Astrocyte of the cerebellum (primary cell): ENCODE results near the gene TREX2.

ENCODE experiments used
- DNase-seq: peaks from one replicate; pipeline ENCODE4 v3.0.0-alpha.2; 2011; ENCODE audit warnings: low read depth
- H3K4me3 ChIP-seq: 2 replicates; pipeline ENCODE4 v1.5.1; 2011; ENCODE audit warnings: mild to moderate bottlenecking, low read depth, low read length, moderate library complexity
- in situ Hi-C: cut with HindIII; loops from 2 replicates; pipeline ENCODE4 v1.10.0; 2017; ENCODE audit warnings: low sequenced_read_pairs
- TF ChIP-seq, protein P1 (sequence below): IDR thresholded peaks from 2 replicates; pipeline ENCODE4 v1.5.1; 2012; ENCODE audit warnings: low read length, low read depth, moderate library complexity, mild to moderate bottlenecking; ENCODE audit errors: missing control alignments

Gene TREX2

DNA sequence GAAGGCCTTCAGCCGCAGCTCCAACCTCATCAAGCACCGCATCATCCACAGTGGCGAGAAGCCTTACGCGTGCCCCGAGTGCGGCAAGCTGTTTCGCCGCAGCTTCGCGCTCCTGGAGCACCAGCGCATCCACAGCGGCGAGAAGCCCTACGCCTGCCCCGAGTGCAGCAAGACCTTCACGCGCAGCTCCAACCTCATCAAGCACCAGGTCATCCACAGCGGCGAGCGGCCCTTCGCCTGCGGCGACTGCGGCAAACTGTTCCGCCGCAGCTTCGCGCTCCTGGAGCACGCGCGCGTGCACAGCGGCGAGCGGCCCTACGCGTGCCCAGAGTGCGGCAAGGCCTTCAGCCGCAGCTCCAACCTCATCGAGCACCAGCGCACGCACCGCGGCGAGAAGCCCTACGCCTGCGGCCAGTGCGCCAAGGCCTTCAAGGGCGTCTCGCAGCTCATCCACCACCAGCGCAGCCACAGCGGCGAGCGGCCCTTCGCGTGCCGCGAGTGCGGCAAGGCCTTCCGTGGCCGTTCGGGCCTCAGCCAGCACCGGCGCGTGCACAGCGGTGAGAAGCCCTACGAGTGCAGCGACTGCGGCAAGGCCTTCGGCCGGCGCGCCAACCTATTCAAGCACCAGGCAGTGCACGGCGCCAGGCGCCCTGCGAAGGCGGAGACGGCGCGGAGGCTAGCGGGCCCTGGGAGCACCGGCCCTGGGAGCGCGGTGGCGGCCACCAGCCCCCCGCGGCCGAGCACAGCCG, 24.8 kb downstream of the TREX2 start:
- DNase-seq = no peak
- TF ChIP-seq, protein P1, sequence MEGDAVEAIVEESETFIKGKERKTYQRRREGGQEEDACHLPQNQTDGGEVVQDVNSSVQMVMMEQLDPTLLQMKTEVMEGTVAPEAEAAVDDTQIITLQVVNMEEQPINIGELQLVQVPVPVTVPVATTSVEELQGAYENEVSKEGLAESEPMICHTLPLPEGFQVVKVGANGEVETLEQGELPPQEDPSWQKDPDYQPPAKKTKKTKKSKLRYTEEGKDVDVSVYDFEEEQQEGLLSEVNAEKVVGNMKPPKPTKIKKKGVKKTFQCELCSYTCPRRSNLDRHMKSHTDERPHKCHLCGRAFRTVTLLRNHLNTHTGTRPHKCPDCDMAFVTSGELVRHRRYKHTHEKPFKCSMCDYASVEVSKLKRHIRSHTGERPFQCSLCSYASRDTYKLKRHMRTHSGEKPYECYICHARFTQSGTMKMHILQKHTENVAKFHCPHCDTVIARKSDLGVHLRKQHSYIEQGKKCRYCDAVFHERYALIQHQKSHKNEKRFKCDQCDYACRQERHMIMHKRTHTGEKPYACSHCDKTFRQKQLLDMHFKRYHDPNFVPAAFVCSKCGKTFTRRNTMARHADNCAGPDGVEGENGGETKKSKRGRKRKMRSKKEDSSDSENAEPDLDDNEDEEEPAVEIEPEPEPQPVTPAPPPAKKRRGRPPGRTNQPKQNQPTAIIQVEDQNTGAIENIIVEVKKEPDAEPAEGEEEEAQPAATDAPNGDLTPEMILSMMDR = no peak
- in situ Hi-C loops = no loop called here
- H3K4me3 ChIP-seq = no peak overlapping the region

DNA sequence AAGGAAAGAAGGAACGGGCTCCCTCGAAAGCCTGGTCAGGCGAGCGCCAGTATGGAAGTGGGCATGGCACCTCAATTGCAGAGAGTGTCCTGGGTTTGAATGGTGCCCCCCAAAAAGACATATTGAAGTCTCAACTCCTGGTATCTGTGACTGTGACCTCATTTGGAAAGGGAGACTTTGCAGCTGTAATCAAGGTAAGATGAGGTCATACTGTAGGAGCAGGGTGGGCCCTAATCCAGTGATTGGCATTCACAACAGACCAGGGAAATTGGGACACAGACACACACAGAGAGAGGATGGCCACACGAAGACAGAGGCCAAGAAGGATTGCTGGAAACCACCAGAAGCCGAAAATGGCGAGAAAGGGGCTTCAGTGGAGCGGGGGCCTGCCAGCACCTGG, 28.2 kb downstream of the TREX2 start:
- in situ Hi-C loops = no loop called here
- TF ChIP-seq, protein P1 = no peak
- H3K4me3 ChIP-seq = no peak overlapping the region
- DNase-seq = no peak

DNA sequence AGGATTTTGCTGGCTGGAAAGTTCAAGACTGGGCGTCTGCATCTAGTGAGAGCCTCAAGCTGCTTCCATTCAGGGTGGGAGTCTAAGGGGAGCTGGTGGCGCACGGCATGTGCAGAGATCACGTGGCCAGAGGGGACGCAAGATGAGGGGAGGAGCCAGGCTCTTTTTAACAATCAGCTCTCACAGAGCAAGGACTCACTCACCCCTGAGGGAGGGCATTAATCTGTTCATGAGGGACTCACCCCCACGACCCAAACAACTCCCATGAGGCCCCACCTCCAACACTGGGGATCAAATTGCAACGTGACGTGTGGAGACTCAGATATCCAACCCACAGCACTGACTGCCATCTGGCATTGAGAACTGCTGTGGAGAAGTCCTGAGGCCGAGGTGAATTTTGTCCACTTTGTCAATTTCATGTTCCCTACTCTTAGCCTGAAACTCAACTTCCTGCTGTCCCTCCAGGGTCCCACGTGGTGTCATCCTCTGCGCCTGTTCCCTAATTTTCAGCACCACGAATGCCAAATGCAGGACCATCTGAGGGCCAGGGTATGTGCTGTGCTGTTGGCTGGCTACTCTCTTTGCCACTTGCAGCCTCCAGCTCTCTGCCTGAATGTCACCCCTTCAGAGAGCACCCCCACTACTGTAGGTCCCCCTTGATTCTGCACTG, 28.9 kb downstream of the TREX2 start:
- TF ChIP-seq, protein P1 = no peak
- in situ Hi-C loops = no loop called here
- no peak for DNase-seq
- no peak overlapping the region for H3K4me3 ChIP-seq

DNA sequence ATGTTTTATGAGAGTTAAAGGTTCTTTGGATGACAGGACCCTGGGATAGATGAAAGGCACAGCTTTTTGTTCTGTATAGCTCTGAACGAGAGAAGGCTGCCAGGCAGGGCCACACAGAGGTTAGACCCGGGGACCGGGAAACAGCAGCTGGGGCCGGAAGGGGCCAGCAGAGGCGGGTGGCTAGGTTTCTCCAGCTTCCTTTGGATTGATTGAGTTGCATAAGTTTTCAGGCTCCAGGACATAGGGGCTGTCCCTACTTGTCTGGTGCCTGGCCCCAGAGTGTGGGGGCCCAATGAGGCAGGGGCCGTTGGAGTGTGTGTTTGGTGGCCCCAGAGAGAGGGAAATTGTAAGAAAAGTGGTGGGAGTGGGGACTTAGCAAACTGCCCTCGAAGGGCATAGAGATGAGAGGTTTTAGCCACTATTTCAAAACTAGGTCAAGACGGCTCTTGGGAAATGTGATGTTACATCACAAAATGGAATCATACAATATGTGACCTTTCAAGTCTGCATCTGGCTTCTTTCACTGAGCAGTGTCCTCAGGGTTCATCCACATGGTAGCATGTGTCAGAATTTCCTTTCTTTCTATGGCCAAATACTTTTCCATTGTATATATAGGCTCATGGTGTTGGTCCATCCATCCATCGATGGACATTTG, 30.9 kb downstream of the TREX2 start:
- DNase-seq = no peak
- in situ Hi-C loops = no loop called here
- no peak overlapping the region for H3K4me3 ChIP-seq
- TF ChIP-seq, protein P1 = no peak

DNA sequence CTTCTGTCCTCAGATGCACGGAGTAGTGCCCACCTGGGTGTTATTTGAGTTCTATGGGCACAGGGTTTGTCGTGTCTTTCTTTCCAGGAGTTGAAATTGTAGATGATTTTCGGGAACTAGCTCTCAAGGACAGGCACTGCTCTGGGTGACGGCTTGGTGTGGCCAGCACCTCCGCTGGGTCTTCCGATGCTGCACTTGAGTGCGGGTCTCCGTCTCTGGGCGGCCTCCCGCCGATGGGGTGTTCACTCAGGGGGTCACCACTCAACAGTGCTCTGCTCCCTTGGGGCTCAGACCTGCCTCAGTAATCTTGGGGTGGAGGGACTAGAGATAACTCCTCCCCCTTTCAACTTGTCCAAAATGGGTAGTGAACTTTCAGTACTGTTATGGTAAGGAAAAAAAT, 32.1 kb downstream of the TREX2 start:
- TF ChIP-seq, protein P1 = no peak
- no peak overlapping the region for H3K4me3 ChIP-seq
- no peak for DNase-seq
- in situ Hi-C loops = no loop called here

DNA sequence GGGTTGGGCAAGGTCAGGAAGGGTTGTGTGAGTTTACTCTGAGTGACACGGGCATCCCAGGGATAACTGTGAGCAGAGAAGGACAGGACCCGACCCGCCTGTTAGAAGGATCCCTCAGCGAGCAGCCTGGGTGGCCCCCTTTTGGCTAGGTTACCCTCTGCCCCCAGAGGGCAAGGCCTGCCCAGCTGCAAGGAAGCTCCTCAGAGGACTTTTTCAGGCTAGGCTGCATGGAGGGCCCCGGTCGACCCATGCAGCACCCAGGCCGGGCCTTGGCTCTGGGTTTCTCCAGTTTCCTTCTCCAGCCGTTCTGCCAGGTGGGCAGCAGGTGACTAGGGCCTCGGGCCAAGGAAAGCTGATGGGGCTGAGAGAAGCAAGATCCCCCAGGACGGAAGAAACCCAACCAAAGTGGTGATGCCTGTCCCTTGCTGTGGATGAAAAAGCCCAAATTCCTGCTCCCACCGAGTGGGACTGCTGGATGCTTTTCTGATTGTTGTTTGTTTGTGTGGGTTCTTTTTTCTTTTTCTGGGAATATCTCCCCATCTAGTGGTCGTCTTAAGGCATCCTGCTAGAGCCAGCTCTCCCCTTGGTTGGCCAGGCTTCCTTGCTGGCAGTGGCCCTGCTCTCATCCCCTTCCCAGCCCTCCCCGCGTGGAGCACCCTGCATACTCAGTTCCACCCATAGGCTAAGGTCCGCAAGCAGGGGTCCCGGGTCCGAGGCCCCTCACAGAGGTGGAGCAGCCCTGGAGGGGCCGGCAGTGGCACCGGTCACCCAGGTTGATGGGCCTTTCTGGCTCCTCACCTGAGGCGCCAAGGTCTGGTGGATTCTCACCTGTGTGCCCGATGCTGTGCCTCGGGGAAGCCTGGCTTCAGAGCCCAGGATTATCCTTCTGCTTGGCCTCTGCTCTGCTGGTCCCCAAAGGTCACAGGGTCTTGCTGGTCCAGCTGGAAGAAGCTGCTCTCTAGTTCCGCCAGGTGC, 32.8 kb downstream of the TREX2 start:
- in situ Hi-C loops = no loop called here
- DNase-seq = no peak
- no peak overlapping the region for H3K4me3 ChIP-seq
- TF ChIP-seq, protein P1 = peak; percentile 12
